Parathyroid adenoma (tissue), 2 donors: ENCODE results near the gene PI4K2B.

ENCODE experiments used
- H2AFZ ChIP-seq: fragments of 300-600 bp; sonication (generic); one replicate; pipeline ENCODE4 v1.7.0; 2017; ENCODE audit warnings: antibody characterized with exemption, mild to moderate bottlenecking
- H3K27ac ChIP-seq: fragments of 300-600 bp; sonication (generic); one replicate; pipeline ENCODE4 v1.7.0; 2017
- H3K27me3 ChIP-seq: fragments of 300-600 bp; sonication (generic); one replicate; pipeline ENCODE4 v1.7.0; 2017; ENCODE audit warnings: low read length; ENCODE audit not compliant: control insufficient read depth, insufficient read depth
- H3K36me3 ChIP-seq: fragments of 300-600 bp; sonication (generic); one replicate; pipeline ENCODE4 v1.7.0; 2017; ENCODE audit warnings: low read length; ENCODE audit not compliant: control insufficient read depth, insufficient read depth
- H3K4me1 ChIP-seq: fragments of 300-600 bp; sonication (generic); one replicate; pipeline ENCODE4 v1.7.0; 2017; ENCODE audit warnings: control low read depth
- H3K4me2 ChIP-seq: fragments of 300-600 bp; sonication (generic); one replicate; pipeline ENCODE4 v1.7.0; 2017; ENCODE audit warnings: low read length
- H3K4me3 ChIP-seq: fragments of 300-600 bp; sonication (generic); one replicate; pipeline ENCODE4 v1.7.0; 2017; ENCODE audit warnings: low read depth, low read length
- H3K79me2 ChIP-seq: fragments of 300-600 bp; sonication (generic); one replicate; pipeline ENCODE4 v1.7.0; 2017; ENCODE audit warnings: control low read depth
- H3K9ac ChIP-seq: fragments of 300-600 bp; sonication (generic); one replicate; pipeline ENCODE4 v1.7.0; 2017; ENCODE audit warnings: mild to moderate bottlenecking
- H3K9me3 ChIP-seq: fragments of 300-600 bp; sonication (generic); one replicate; pipeline ENCODE4 v1.7.0; 2017; ENCODE audit warnings: low read length; ENCODE audit not compliant: control insufficient read depth
- CTCF ChIP-seq: fragments of 300-600 bp; sonication (generic); IDR thresholded peaks from one replicate; pipeline ENCODE4 v1.7.0; 2017; ENCODE audit warnings: antibody characterized with exemption, mild to moderate bottlenecking
- donor health status: primary hyperparathyroidism.

PI4K2B gene

GRCh38 chr4:25310066-25310802, 76.4 kb downstream of the PI4K2B start:
- H3K27me3 ChIP-seq = no peaks in the 10 kb centered on the region
- H3K36me3 ChIP-seq = no peaks in the 10 kb centered on the region
- no peak overlapping the region for H3K27ac ChIP-seq
- no peaks in the 10 kb centered on the region for H3K9me3 ChIP-seq
- no peak overlapping the region for H3K4me3 ChIP-seq
- no peaks in the 10 kb centered on the region for H3K79me2 ChIP-seq
- TF ChIP-seq CTCF = no peak
- H3K4me2 ChIP-seq = no peak overlapping the region
- H2AFZ ChIP-seq = no peak overlapping the region
- no peaks in the 10 kb centered on the region for H3K4me1 ChIP-seq
- H3K9ac ChIP-seq = no peak overlapping the region

- H2AFZ ChIP-seq = no peak overlapping the region
- H3K27me3 ChIP-seq = no peaks in the 10 kb centered on the region
- H3K9me3 ChIP-seq = no peaks in the 10 kb centered on the region
- no peak overlapping the region for H3K4me2 ChIP-seq
- no peak overlapping the region for H3K27ac ChIP-seq
- H3K9ac ChIP-seq = no peak overlapping the region
- H3K4me3 ChIP-seq = no peak overlapping the region
- no peaks in the 10 kb centered on the region for H3K36me3 ChIP-seq
- no peaks in the 10 kb centered on the region for H3K4me1 ChIP-seq
- no peak for TF ChIP-seq CTCF
- no peaks in the 10 kb centered on the region for H3K79me2 ChIP-seq
These were observed 77.0 kb downstream of the PI4K2B start for GRCh38 chr4:25310803-25311166.

- Histone ChIP-seq H3K79me2 (no peaks in the 10 kb centered on the region), H3K4me1 (no peaks in the 10 kb centered on the region), H3K4me2 (peak within 1 kb of the TSS; percentile 79), H3K27ac (peak within 1 kb of the TSS; percentile 55), H3K9me3 (no peaks in the 10 kb centered on the region), H3K9ac (no peak within 1 kb of the TSS), H2AFZ (peak within 1 kb of the TSS; percentile 85), H3K36me3 (no peaks in the 10 kb centered on the region), H3K4me3 (peak within 1 kb of the TSS; percentile 74), H3K27me3 (no peaks in the 10 kb centered on the region)
- TF ChIP-seq CTCF = peak; percentile 96
These were observed 78.8 kb downstream of the PI4K2B start, which contains the start of gene ZCCHC4 for GRCh38 chr4:25312496-25313200. TSS of gene ZCCHC4 (plus strand) at chr4:25312774. CDS start at chr4:25312810, 36 bp downstream.

- Histone ChIP-seq H2AFZ (peak overlapping the region; percentile 85), H3K9ac (no peak overlapping the region), H3K4me1 (no peaks in the 10 kb centered on the region), H3K4me2 (peak overlapping the region; percentile 79), H3K27me3 (no peaks in the 10 kb centered on the region), H3K36me3 (no peaks in the 10 kb centered on the region), H3K9me3 (no peaks in the 10 kb centered on the region), H3K27ac (peak overlapping the region; percentile 55), H3K79me2 (no peaks in the 10 kb centered on the region), H3K4me3 (peak overlapping the region; percentile 74)
- TF ChIP-seq CTCF = no peak
These were observed 79.5 kb downstream of the PI4K2B start for GRCh38 chr4:25313201-25313895.
